ENCODE data around the gene NSUN3.

GRCh38 chr3:94121161-94121560 lies 58.3 kb downstream of the NSUN3 start:
- no peak for TF ChIP-seq CTCF (IDR thresholded peaks at IDR 0.05)
- TF ChIP-seq POLR2A (IDR thresholded peaks at IDR 0.05) = no peak

Data from adrenal gland (tissue), 5 donors.